ENCODE measurements around the gene ADNP.

DNA sequence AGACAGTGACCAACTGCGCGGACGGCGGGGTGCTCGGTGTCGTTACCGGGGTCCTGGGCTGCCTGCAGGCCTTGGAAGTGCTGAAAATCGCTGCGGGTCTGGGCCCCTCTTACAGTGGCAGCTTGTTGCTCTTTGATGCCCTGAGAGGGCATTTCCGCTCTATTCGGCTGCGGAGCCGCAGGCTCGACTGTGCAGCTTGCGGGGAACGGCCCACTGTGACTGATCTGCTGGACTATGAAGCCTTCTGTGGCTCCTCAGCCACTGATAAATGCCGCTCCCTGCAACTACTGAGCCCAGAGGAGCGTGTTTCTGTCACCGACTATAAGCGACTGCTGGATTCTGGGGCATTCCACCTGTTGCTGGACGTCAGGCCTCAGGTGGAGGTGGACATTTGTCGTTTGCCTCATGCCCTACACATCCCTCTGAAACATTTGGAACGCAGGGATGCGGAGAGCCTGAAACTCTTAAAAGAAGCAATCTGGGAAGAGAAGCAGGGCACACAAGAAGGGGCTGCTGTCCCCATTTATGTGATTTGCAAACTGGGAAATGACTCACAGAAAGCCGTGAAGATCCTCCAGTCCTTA, 28.4 kb upstream of the ADNP start:
- TF ChIP-seq EZH2 (IDR thresholded peaks at IDR 0.05) (no peak), FOXP2 (optimal IDR thresholded peaks at IDR 0.05; ENCODE audit: control extremely low read depth, extremely low read length, insufficient read depth) (no peak)
